ENCODE data around the gene ELOVL5.

GRCh38 chr6:53244399-53244931 lies 104.3 kb downstream of the ELOVL5 start:
- TF ChIP-seq REST (IDR thresholded peaks at IDR 0.05) (no peak), SP1 (IDR thresholded peaks at IDR 0.05) (no peak), CTCF (IDR thresholded peaks at IDR 0.05; ENCODE audit: low read depth, low read length, missing input control) (no peak)
